Neural progenitor cell (in vitro differentiated cells): ENCODE data around the gene C15orf39. TPM values are rescaled to one million over a fixed set of nuclear protein-coding genes. Genes with fewer than 3 reads are reported as not detected.

Experiments
- DNase-seq: peaks from one replicate; pipeline ENCODE4 v3.0.0-alpha.2; 2016; ENCODE audit warnings: low spot score
- H2AFZ ChIP-seq: fragments of 200-600 bp; sonication (generic); replicated peaks from 2 replicates; pipeline ENCODE4 v1.6.1; 2016; ENCODE audit warnings: antibody characterized with exemption
- H3F3A ChIP-seq: fragments of 200-600 bp; sonication (generic); 2 replicates; pipeline ENCODE4 v1.6.1; 2016; ENCODE audit warnings: antibody characterized with exemption, low read depth
- H3K27ac ChIP-seq: fragments of 200-600 bp; sonication (generic); 2 replicates; pipeline ENCODE4 v1.5.1; 2016; ENCODE audit warnings: mild to moderate bottlenecking
- H3K27me3 ChIP-seq: fragments of 200-600 bp; sonication (generic); 2 replicates; pipeline ENCODE4 v1.6.1; 2016; ENCODE audit warnings: mild to moderate bottlenecking, moderate library complexity
- H3K36me3 ChIP-seq: fragments of 200-600 bp; sonication (generic); 2 replicates; pipeline ENCODE4 v1.5.1; 2016
- H3K4me1 ChIP-seq: fragments of 200-600 bp; sonication (generic); 2 replicates; pipeline ENCODE4 v1.6.1; 2016; ENCODE audit warnings: mixed run types
- H3K4me2 ChIP-seq: fragments of 200-600 bp; sonication (generic); 2 replicates; pipeline ENCODE4 v1.6.1; 2016
- H3K4me3 ChIP-seq: fragments of 200-600 bp; sonication (generic); 2 replicates; pipeline ENCODE4 v1.5.1; 2016
- H3K79me2 ChIP-seq: fragments of 200-600 bp; sonication (generic); 2 replicates; pipeline ENCODE4 v1.6.1; 2016; ENCODE audit warnings: low read depth
- H3K9ac ChIP-seq: fragments of 200-600 bp; sonication (generic); 2 replicates; pipeline ENCODE4 v1.6.1; 2016
- H3K9me3 ChIP-seq: fragments of 200-600 bp; sonication (generic); 2 replicates; pipeline ENCODE4 v1.5.1; 2016; ENCODE audit warnings: low read depth
- H4K20me1 ChIP-seq: fragments of 200-600 bp; sonication (generic); 2 replicates; pipeline ENCODE4 v1.6.1; 2016; ENCODE audit warnings: low read depth
- H3K27ac Mint-ChIP-seq: 3 replicates; pipeline ENCODE4 v1.8.0; 2021; ENCODE audit warnings: mixed read lengths
- H3K27me3 Mint-ChIP-seq: 2 replicates; pipeline ENCODE4 v1.8.0; 2022; ENCODE audit warnings: low read depth, mild to moderate bottlenecking, inconsistent platforms, moderate library complexity, mixed read lengths; ENCODE audit not compliant: insufficient read depth
- H3K36me3 Mint-ChIP-seq: 3 replicates; pipeline ENCODE4 v1.8.0; 2021; ENCODE audit warnings: mixed read lengths
- H3K4me1 Mint-ChIP-seq: 3 replicates; pipeline ENCODE4 v1.8.0; 2021; ENCODE audit warnings: mixed read lengths
- H3K4me3 Mint-ChIP-seq: 3 replicates; pipeline ENCODE4 v1.8.0; 2021; ENCODE audit warnings: mild to moderate bottlenecking, moderate library complexity, mixed read lengths
- H3K9me3 Mint-ChIP-seq: 3 replicates; pipeline ENCODE4 v1.8.0; 2020; ENCODE audit warnings: mixed read lengths
- EZH2 ChIP-seq: fragments of 200-600 bp; sonication (generic); IDR thresholded peaks from 2 replicates; pipeline ENCODE4 v1.6.1; 2017; ENCODE audit warnings: antibody characterized with exemption, mild to moderate bottlenecking, moderate library complexity
- EZH2phosphoT487 ChIP-seq: fragments of 200-600 bp; sonication (generic); IDR thresholded peaks from 2 replicates; pipeline ENCODE4 v1.6.1; 2017; ENCODE audit warnings: antibody characterized with exemption
- total RNA-seq: library from RNA; depleted of rRNA; stranded (reverse); fragments of >200 nt; gene quantifications from 2 replicates; pipeline ENCODE4 v1.2.3, GENCODE V29; 2015; ENCODE audit warnings: low replicate concordance
- TF ChIP-seq, protein P1 (sequence below): fragments of 200-600 bp; sonication (generic); IDR thresholded peaks from 2 replicates; pipeline ENCODE4 v1.5.1; 2017; ENCODE audit warnings: antibody characterized with exemption, mild to moderate bottlenecking

Gene C15orf39
- total RNA-seq, 1 donor from 2014 or later, result 1.2 TPM

DNA sequence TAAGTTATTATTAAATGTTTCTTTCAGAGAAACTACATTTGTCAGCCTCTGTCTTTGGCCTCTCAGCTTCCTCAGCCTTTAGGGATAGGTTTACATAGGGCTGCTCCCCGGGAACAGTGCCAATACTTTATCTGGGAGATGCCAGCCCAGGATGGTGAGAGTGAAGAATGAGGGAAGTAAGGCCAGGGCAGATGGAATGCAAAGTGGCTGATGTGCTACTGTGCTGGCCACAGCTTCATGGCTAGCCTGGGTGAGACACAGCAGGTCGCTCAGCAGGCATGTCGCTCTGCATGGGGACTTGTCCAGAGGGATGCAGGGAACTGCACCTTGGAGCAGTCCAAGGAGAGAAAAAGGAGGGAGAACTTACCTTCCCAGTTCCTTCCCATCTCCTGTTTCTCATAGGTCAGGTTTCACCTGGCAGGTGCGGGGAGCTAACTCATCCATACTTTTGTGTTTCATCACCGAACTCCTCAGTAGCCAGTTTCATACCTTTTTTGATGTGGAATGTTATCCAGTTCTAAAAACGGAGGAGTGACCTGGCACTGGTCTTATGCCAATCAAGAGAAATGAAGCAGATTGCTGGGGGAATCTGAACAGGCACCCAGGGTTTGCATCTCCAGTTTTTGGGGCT lies 30.9 kb upstream of the C15orf39 start:
- Mint-ChIP-seq H3K27me3 (peaks cover 3% of the 10 kb centered on the region), H3K36me3 (no peaks in the 10 kb centered on the region), H3K4me3 (no peak overlapping the region), H3K27ac (no peak overlapping the region), H3K4me1 (no peaks in the 10 kb centered on the region), H3K9me3 (peaks cover 11% of the 10 kb centered on the region)
- Histone ChIP-seq H3K4me2 (no peak overlapping the region), H3F3A (no peaks in the 10 kb centered on the region), H3K9me3 (no peaks in the 10 kb centered on the region), H3K9ac (no peak overlapping the region), H4K20me1 (no peaks in the 10 kb centered on the region), H3K79me2 (no peaks in the 10 kb centered on the region), H3K36me3 (no peaks in the 10 kb centered on the region), H3K4me3 (no peak overlapping the region), H3K4me1 (no peaks in the 10 kb centered on the region), H3K27ac (no peak overlapping the region), H2AFZ (no peak overlapping the region), H3K27me3 (no peaks in the 10 kb centered on the region)
- no peak for TF ChIP-seq EZH2phosphoT487
- DNase-seq, result no peak

- no peaks in the 10 kb centered on the region for H3K36me3 Mint-ChIP-seq
- no peaks in the 10 kb centered on the region for H3K4me1 Mint-ChIP-seq
- Histone ChIP-seq H3K27me3 (no peaks in the 10 kb centered on the region), H3K36me3 (no peaks in the 10 kb centered on the region), H4K20me1 (no peaks in the 10 kb centered on the region), H3K4me1 (no peaks in the 10 kb centered on the region), H3K9ac (no peak overlapping the region), H3K4me3 (no peak overlapping the region), H3K27ac (no peak overlapping the region), H3F3A (no peaks in the 10 kb centered on the region), H3K9me3 (no peaks in the 10 kb centered on the region), H3K4me2 (no peak overlapping the region), H3K79me2 (no peaks in the 10 kb centered on the region), H2AFZ (no peak overlapping the region)
- DNase-seq, result no peak
- peaks cover 9% of the 10 kb centered on the region for H3K9me3 Mint-ChIP-seq
- no peak overlapping the region for H3K4me3 Mint-ChIP-seq
- no peak overlapping the region for H3K27ac Mint-ChIP-seq
- no peak for TF ChIP-seq EZH2
- TF ChIP-seq EZH2phosphoT487, result no peak
- TF ChIP-seq, protein P1, sequence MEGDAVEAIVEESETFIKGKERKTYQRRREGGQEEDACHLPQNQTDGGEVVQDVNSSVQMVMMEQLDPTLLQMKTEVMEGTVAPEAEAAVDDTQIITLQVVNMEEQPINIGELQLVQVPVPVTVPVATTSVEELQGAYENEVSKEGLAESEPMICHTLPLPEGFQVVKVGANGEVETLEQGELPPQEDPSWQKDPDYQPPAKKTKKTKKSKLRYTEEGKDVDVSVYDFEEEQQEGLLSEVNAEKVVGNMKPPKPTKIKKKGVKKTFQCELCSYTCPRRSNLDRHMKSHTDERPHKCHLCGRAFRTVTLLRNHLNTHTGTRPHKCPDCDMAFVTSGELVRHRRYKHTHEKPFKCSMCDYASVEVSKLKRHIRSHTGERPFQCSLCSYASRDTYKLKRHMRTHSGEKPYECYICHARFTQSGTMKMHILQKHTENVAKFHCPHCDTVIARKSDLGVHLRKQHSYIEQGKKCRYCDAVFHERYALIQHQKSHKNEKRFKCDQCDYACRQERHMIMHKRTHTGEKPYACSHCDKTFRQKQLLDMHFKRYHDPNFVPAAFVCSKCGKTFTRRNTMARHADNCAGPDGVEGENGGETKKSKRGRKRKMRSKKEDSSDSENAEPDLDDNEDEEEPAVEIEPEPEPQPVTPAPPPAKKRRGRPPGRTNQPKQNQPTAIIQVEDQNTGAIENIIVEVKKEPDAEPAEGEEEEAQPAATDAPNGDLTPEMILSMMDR, result no peak
- peaks cover 3% of the 10 kb centered on the region for H3K27me3 Mint-ChIP-seq
These were observed 30.3 kb upstream of the C15orf39 start for GRCh38 chr15:75171408-75171807.

GRCh38 chr15:75172284-75172820 lies 29.3 kb upstream of the C15orf39 start:
- no peak overlapping the region for H3K27ac Mint-ChIP-seq
- no peaks in the 10 kb centered on the region for H3K79me2 ChIP-seq

More at GRCh38 chr15:75172284-75172820, 29.3 kb upstream of the C15orf39 start:
- Histone ChIP-seq H2AFZ (no peak overlapping the region), H3K4me2 (no peak overlapping the region), H3K9me3 (no peaks in the 10 kb centered on the region), H3K4me3 (no peak overlapping the region), H3K4me1 (no peaks in the 10 kb centered on the region), H3K36me3 (no peaks in the 10 kb centered on the region), H3K9ac (no peak overlapping the region), H3K27me3 (no peaks in the 10 kb centered on the region), H3F3A (no peaks in the 10 kb centered on the region), H3K27ac (no peak overlapping the region), H4K20me1 (no peaks in the 10 kb centered on the region)
- no peak for DNase-seq
- TF ChIP-seq EZH2phosphoT487 (no peak), EZH2 (no peak)
- TF ChIP-seq, protein P1, result no peak
- Mint-ChIP-seq H3K4me3 (no peak overlapping the region), H3K27me3 (peaks cover 6% of the 10 kb centered on the region), H3K9me3 (peaks cover 5% of the 10 kb centered on the region), H3K36me3 (no peaks in the 10 kb centered on the region), H3K4me1 (no peaks in the 10 kb centered on the region)
